GM18951 (cell line): ENCODE results near the gene UTY.
"Not testable (repeated sequence)": the region's sequence is repeated elsewhere in the genome, so short reads cannot be mapped to it uniquely, and the experiment has no call there.

ENCODE experiments used
- POLR2A ChIP-seq: IDR thresholded peaks from 4 replicates; pipeline ENCODE4 v1.6.1; 2011; ENCODE audit warnings: mild to moderate bottlenecking; ENCODE audit not compliant: insufficient read length, insufficient read depth; ENCODE audit errors: extremely low read depth
- in situ Hi-C: fragments of 300-500 bp; cut with MboI; formaldehyde crosslinking; loops from one replicate; pipeline ENCODE4 v1.12.0; 2022; ENCODE audit warnings: low sequenced_read_pairs, mixed read lengths, inconsistent platforms; ENCODE audit not compliant: unreplicated experiment

Gene UTY

DNA sequence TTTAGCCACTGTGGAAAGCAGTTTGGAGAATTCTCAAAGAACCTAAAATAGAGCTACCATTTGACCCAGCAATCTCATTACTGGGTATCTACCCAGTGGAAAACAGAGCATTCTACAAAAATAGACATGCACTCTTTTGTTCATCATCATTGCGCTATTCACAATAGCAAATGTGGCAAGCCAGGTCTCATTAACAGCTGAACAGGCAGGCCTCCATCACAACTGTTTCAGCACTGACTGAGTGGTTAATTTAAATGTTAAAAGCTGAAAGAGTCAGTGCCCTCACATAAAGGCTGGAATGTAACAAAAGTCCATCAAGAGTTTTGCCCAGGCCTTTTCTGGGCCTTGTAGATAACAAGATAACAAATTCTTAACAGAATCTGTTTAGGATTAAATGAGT, 166.9 kb downstream of the UTY start:
- no peak for TF ChIP-seq POLR2A
- in situ Hi-C loops, result no loop called here

DNA sequence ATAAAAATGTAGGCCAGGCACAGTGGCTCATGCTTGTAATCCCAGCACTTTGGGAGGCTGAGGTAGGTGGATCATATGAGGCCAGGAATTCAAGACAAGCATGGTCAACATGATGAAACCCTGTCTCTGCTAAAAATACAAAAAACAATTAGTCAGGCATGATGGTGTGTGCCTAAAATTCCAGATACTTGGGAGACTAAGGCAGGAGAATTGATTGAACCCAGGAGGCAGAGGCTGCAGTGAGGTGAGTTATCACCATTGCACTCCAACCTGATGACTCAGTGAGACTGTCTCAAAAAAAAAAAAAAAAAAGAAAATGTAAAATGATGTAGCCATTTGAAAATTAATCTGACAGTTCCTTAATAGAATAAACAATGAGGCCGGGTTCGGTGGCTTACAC, 171.9 kb downstream of the UTY start:
- in situ Hi-C loops, result no loop called here
- no peak for TF ChIP-seq POLR2A

DNA sequence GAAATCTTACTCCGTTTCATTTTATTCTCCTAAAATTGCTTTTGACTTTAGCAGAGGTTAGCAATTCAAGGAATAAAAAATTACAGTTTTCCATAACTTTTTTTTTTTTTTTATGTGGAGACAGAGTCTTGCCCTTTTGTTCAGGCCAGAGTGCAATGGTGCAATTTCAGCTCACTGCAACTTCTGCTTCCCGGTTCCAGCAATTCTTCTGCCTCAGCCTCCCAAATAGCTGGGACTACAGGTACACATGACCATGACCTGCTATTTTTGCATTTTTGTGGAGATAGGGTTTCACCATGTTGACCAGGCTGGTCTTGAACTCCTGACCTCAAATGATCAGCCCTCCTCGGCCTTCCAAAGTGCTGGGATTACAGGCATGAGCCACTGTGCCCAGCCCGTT, 179.0 kb downstream of the UTY start:
- TF ChIP-seq POLR2A, result no peak
- in situ Hi-C loops, result no loop called here

DNA sequence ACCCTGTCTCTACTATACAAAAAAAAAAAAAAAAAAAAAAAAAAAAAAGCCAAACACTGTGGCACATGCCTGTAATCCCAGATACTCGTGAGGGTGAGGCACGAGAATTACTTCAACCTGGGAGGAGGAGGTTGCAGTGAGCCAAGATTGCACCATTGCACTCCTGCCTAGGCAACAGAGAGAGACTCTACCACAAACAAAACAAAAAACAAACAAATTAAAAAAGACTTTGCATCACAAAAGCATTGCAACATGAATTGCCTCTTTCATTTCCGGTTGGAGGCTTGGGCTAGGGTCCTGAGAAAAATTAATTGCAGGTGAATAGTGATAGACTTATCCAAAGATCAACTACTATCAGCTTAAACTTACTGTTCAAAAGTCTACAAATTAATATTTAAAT, 180.4 kb downstream of the UTY start:
- in situ Hi-C loops, result no loop called here

DNA sequence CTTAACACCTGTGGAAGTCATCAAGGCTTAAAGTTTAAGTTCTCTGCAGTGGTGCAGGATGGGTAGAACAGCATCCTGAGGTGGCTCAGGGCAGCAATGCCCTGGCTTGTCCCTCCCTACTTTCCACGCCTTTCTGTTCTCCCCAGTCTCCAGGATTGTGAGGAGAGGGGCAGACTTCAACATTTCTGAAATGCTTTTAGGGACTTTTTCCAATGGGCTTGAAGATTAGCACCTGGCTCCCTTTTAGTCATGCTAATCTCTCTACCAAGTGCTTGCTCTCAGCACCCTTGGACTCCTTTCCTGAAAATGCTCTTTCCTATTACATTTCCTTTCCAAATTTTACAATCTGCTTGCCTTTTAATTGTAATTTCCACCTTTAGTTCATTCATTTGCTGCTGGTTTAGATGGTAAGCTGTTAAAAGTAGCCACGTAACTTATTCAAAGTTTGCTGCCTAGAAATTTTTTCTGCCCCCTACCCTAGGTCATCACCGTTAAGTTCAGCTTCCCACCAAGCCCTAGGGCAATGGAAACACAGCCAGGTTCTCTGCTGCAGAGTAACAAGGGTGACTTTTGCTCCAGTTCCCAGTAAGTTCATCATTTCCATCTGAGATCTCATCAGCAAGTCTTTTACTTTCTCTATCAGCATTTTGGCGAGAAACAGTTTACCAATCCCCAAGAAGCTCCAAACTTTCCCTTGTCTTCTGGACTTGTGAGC, 183.5 kb downstream of the UTY start:
- no peak for TF ChIP-seq POLR2A
- in situ Hi-C loops, result no loop called here

More for the DNA sequence above, 180.4 kb downstream of the UTY start:
- TF ChIP-seq POLR2A, result no peak

DNA sequence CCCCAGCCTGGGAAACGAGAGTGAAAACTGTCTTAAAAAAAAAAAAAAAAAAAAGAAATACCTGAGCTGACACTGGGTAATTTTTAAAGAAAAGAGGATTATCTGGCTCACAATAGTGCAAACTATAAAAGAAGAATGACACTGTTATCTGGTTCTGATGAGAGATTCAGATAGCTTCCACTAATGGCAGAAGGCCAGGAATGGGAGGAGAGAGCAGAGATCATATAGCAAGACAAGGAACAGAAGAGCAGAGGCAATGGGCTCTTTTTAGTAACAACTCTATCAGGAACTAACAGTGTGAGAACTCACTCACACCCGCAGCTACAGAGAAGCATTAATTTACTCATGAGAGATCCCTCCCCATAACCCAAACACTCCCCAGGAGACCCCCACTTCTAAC, 184.8 kb downstream of the UTY start:
- in situ Hi-C loops, result no loop called here
- TF ChIP-seq POLR2A, result no peak

DNA sequence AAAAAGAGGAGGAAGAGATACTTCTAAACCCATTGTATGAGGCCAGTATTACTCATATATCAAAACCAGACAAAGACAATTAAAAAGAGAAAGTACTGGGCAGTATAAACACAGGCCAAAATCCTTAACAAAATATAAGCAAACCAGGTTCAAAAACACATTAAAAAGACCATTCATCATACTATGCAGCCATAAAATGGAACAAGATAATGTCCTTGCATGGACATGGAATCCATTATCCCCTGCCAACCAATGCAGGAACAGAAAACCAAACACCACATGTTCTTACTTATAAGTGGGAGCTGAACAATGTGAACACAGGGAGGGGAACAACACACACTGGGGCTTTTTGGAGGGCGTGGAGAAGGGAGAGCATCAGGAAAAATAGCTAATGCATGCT, 188.6 kb downstream of the UTY start:
- in situ Hi-C loops, result no loop called here
- no peak for TF ChIP-seq POLR2A

DNA sequence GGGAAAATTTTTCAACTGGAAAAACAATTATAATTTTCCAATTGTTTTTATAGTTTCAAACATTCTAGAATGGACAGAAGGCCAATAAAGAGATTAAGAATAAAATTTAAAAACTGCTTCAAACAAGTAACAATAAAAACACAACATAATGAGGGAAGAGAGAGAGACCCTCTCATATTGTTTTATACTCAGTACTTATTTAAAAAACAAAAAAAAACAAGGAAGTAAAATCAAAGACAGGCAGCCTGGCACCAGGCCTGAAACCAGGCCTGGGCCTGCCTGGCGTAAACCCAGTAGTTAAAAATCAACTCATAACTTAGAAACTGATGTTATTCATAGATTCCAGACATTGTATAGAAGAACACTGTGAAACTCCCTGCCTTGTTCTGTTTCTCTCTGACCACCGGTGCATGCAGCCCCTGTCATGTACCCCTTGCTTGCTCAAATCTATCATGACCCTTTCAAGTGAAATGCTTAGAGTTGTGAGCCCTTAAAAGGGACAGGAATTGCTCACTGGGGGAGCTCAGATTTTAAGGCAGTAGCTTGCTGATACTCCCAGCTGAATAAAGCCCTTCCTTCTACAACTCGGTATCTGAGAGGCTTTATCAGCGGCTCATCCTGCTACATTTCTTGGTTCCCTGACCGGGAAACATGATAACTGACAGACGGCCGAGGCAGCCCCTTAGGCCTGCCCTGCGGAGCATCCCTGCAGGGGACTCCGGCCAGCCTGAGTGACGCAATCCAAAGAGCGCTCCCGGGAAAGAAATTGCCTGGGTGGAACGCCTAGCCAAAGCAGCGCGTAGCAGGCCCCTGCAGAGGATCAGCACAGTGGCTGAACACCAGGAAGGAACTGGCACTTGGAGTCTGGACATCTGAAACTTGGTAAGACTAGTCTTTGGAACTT, 197.4 kb downstream of the UTY start:
- in situ Hi-C loops, result not testable (repeated sequence)

DNA sequence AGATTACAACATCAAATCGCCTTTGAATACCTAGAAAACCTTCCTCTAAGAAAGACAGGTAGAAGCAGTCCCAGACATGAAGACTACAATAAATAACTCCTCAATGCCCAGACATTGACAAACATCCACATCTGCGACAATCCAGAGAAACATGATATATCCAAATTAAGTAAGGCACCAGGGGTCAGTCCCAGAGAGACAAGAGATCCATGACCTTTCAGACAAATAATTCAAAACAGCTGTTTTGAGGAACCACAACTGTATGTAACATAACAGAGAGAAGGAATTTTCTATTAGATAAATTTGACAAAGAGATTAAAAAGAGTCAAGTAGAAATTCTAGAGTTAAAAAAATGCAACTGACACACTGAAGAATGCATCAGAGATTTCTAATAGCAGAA, 200.3 kb downstream of the UTY start:
- in situ Hi-C loops, result no loop called here
- no peak for TF ChIP-seq POLR2A

DNA sequence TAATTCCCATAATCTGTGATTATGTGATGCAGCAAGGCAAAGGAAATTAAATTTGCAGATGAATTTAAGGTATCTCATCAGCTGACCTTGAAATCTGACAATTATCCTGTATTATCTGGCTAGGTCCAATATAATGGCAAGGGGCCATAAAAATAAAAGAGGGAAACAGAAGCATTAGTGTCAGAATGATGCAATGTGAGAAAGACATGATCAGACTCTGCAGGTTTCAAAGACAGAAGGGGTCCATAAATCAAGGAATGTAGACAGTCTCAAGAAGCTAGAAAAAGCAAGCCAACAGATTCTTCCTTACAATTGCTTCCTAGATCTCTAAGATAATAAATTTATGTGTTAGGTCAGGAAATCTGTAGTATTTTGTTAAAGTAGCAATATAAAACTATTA, 208.1 kb downstream of the UTY start:
- in situ Hi-C loops, result no loop called here
- no peak for TF ChIP-seq POLR2A

DNA sequence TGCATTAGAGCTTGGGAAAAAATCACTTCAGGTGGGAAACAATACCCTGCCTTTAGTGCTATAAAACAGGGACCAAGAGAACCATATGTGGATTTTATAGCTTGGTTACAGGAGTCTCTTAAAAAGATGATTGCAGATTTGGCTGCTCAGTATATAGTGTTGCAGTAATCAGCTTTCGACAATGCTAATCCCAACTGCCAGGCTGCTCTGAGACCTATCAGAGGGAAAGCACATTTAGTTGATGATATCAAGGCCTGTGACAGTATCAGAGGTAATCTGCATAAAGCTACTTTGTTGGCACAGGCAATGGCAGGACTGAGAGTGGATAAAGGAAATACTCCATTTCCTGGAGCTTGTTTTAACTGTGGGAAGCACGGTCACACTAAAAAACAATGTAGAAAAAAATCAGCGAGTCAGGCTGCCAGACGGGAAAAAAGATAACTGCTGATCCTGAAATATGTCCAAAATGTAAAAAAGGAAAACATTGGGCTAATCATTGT, 225.8 kb downstream of the UTY start:
- in situ Hi-C loops, result not testable (repeated sequence)

DNA sequence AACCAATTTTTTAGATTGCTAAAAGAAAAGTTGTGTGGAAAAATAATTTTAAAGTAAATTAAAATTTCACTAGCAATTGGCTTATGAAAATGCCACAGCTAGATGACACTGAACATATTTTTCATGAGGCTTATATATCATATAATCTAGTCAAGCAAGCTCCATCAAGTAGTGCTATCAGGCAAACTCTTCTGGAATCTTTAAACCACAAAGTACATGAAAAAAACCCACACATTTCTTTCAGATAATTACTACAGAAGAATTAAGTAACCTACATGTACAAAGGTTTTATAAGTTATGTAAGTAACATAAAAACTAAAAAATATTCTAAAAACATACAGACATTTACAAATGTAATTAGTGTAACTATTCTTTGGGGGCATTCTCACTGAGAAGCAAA, 229.4 kb downstream of the UTY start:
- TF ChIP-seq POLR2A, result no peak
- in situ Hi-C loops, result no loop called here

DNA sequence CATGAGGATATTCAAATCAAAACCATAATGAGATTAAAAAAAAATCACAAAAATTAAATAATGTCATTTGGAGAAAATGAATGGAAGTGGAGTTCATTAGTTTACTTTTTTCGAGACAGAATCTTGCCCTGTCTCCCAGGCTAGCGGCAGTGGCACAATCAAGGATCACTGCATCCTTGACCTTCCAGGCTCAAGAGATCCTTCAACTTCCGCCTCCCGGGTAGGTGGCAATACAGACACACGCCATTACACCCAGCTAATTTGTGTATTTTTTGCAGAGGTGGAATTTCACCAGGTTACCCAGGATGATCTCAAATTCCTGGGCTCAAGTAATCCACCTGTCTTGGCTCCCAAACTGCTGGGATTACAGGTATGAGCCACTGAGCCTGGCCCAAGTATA, 236.1 kb downstream of the UTY start:
- no peak for TF ChIP-seq POLR2A
- in situ Hi-C loops, result no loop called here

DNA sequence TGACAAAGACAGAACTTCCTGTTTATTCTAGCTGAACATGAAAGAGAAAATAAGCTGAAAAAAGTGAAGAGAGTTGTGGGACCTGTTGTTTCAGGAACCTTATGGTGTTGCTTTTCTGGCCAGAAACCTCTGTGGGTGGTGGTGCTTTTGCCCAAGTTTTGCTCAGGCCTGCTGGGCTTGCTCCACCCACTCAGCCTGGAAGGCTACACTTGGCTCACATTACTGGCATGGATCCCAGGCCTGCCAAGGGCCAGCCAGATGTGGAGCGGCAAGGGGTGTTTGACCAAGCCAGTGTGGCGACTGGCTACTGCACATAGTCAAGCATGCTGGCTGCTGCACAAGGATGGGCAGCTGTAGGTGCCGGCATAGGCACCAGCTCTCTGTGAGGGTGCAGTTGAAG, 245.9 kb downstream of the UTY start:
- in situ Hi-C loops, result no loop called here
- no peak for TF ChIP-seq POLR2A
